ENCODE measurements around the gene TRMT6.

DNA sequence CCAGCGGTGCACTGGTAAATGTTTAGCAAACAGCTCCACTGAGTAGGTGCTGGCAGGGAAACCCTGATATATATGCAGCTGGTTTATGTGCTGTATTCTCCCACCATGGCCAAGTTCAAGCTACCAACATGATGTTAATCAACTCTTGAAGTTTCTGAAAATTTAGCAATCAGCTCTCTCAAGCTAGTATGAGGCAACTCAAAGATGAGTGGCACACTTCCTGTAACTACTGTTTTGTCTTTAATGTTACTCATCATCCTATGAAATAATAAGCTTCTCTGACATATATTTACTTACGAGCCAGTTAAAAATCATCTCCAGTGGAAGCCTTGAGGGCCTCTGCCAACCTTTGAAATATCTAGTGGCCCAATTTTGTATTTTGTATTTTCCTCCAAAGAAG lies 54.7 kb downstream of the TRMT6 start:
- TF ChIP-seq EZH2 (IDR thresholded peaks at IDR 0.05; ENCODE audit: insufficient read depth, poor library complexity, severe bottlenecking), result no peak
- no peak for TF ChIP-seq EZH2phosphoT487 (IDR thresholded peaks at IDR 0.05; ENCODE audit: insufficient read depth, low read depth)
